ENCODE data around the gene ARID1B.

The ARID1B gene

GRCh38 chr6:156934069-156934460 is 156.9 kb downstream of the ARID1B start:
- TF ChIP-seq SIN3A (IDR thresholded peaks at IDR 0.05; ENCODE audit: borderline replicate concordance, insufficient read depth, low read length), result no peak
- no peak for TF ChIP-seq TAF1 (IDR thresholded peaks at IDR 0.05; ENCODE audit: borderline replicate concordance, insufficient read depth, low read length)
- TF ChIP-seq POLR2AphosphoS5 (IDR thresholded peaks at IDR 0.05; ENCODE audit: low read depth, low read length), result no peak
- TF ChIP-seq REST (IDR thresholded peaks at IDR 0.05; ENCODE audit: insufficient read depth in 1 of 2, low read depth in 2 of 2, low read length in 2 of 2), result no peak
- no peak for TF ChIP-seq FOXP2 (optimal IDR thresholded peaks at IDR 0.05; ENCODE audit: borderline replicate concordance, extremely low read depth, extremely low read length, insufficient read depth)

- no peak for TF ChIP-seq POLR2AphosphoS5 (IDR thresholded peaks at IDR 0.05; ENCODE audit: low read depth, low read length)
- no peak for TF ChIP-seq SIN3A (IDR thresholded peaks at IDR 0.05; ENCODE audit: borderline replicate concordance, insufficient read depth, low read length)
- no peak for TF ChIP-seq TAF1 (IDR thresholded peaks at IDR 0.05; ENCODE audit: borderline replicate concordance, insufficient read depth, low read length)
- no peak for TF ChIP-seq FOXP2 (optimal IDR thresholded peaks at IDR 0.05; ENCODE audit: borderline replicate concordance, extremely low read depth, extremely low read length, insufficient read depth)
- TF ChIP-seq REST (IDR thresholded peaks at IDR 0.05; ENCODE audit: insufficient read depth in 1 of 2, low read depth in 2 of 2, low read length in 2 of 2), result no peak
Observed at GRCh38 chr6:156935000-156935399, 157.8 kb downstream of the ARID1B start.

- no peak for TF ChIP-seq TAF1 (IDR thresholded peaks at IDR 0.05; ENCODE audit: borderline replicate concordance, insufficient read depth, low read length)
- no peak for TF ChIP-seq REST (IDR thresholded peaks at IDR 0.05; ENCODE audit: insufficient read depth in 1 of 2, low read depth in 2 of 2, low read length in 2 of 2)
Observed at GRCh38 chr6:156938143-156938542, 161.0 kb downstream of the ARID1B start.

GRCh38 chr6:156940221-156940620 is 163.0 kb downstream of the ARID1B start:
- no peak for TF ChIP-seq REST (IDR thresholded peaks at IDR 0.05; ENCODE audit: insufficient read depth in 1 of 2, low read depth in 2 of 2, low read length in 2 of 2)

- TF ChIP-seq SIN3A (IDR thresholded peaks at IDR 0.05; ENCODE audit: borderline replicate concordance, insufficient read depth, low read length) (no peak), POLR2AphosphoS5 (IDR thresholded peaks at IDR 0.05; ENCODE audit: low read depth, low read length) (no peak), REST (IDR thresholded peaks at IDR 0.05; ENCODE audit: insufficient read depth in 1 of 2, low read depth in 2 of 2, low read length in 2 of 2) (no peak), FOXP2 (optimal IDR thresholded peaks at IDR 0.05; ENCODE audit: borderline replicate concordance, extremely low read depth, extremely low read length, insufficient read depth) (no peak), TAF1 (IDR thresholded peaks at IDR 0.05; ENCODE audit: borderline replicate concordance, insufficient read depth, low read length) (no peak)
Observed at GRCh38 chr6:156942266-156942665, 165.1 kb downstream of the ARID1B start.
